ENCODE data around the gene GTF2H4. TPM values are rescaled to one million over a fixed set of nuclear protein-coding genes. Genes with fewer than 3 reads are reported as not detected.
A peak's percentile ranks its signal among the peaks of the same experiment; 100 is the strongest.

The GTF2H4 gene

GRCh38 chr6:30951907-30952469 is 44.0 kb downstream of the GTF2H4 start:
- peaks cover 80% of the 10 kb centered on the region for H3K27me3 ChIP-seq (ENCODE audit: control insufficient read depth, insufficient read depth, low read length)
- no peak overlapping the region for H3K4me2 ChIP-seq (ENCODE audit: low read length)
- no peak overlapping the region for H3K4me3 ChIP-seq (ENCODE audit: low read length)
- no peaks in the 10 kb centered on the region for H3K9me3 ChIP-seq (replicated peaks; ENCODE audit: low read length)
- H3K4me1 ChIP-seq (ENCODE audit: control insufficient read depth, insufficient read depth, low read length): peaks cover 13% of the 10 kb centered on the region
- H3K9ac ChIP-seq (ENCODE audit: low read depth, low read length): no peak overlapping the region
- no peaks in the 10 kb centered on the region for H3K36me3 ChIP-seq (ENCODE audit: insufficient read depth, low read length)

DNA sequence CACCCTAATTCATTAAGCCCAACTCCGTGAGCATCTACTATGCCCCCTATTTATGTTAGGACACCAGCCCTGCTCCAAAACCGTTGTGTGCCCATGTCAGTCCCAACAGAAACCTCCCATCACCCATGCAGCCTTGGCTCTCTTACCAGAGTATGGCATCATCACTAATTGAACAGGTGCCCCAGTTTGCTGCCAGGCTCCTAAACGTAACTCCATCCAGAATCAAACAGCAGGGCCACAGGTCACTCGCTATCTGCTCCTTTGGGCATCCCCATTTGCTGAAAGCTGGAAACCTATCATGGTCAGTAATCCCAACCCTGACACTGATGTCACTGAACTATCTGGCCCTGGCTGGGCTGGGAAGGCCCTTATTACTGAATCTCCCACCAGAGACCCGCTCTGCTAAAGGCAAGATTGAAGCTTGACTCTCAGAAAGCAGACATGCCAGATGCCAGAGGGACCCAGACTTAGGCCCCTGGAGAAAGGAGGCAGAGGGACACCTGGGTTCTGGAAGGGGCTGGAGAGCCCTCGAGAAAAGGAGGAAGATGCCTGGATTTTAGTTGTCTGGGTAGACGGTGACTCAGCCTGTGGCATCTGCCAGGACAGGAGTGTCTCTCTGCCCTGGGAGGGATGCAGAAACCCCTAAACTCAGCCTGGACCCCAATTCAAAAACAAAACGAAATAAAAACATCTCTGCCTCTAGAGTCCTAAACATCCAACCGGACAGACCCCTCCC is 46.8 kb downstream of the GTF2H4 start:
- Histone ChIP-seq H3K27me3 (ENCODE audit: control insufficient read depth, insufficient read depth, low read length) (peaks cover 67% of the 10 kb centered on the region), H3K4me3 (ENCODE audit: low read length) (peak overlapping the region; percentile 64), H3K36me3 (ENCODE audit: insufficient read depth, low read length) (no peaks in the 10 kb centered on the region), H3K9me3 (replicated peaks; ENCODE audit: low read length) (no peaks in the 10 kb centered on the region), H3K9ac (ENCODE audit: low read depth, low read length) (peak overlapping the region; percentile 77), H3K4me2 (ENCODE audit: low read length) (peak overlapping the region; percentile 91), H3K4me1 (ENCODE audit: control insufficient read depth, insufficient read depth, low read length) (peaks cover 13% of the 10 kb centered on the region)

DNA sequence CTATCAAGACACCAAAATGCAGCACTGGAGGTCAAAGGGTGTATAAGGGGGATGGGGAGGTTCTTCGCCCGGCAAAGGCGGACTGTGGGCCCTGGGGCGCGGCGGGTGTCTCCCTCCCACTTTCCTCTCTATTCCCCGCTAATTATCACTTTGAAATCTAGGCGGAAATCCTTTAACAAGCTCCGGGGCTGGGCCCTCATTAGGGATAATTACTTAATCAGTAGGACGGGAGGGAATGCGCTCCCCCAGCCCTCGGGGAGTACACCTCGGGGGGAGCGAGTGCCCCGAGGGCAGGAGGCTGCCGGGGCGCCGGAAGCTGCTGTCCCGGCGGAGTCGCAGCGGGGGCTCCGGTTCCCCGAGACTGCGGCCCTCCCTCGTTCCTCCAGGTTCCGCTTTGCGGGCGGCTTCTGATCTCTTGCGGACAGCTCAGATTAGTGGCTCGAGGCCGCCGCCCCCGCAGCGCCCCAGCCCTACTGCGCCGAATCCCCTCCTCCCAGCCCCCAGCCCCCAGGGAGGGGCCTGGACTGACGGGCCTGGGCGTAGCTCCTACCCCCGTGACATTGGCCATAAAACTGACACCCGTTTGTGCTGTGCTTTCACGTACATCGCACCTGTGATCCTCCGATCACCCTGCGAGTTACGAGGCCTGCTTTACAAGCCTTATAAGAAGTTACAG is 47.5 kb downstream of the GTF2H4 start:
- Histone ChIP-seq H3K36me3 (ENCODE audit: insufficient read depth, low read length) (no peaks in the 10 kb centered on the region), H3K9me3 (replicated peaks; ENCODE audit: low read length) (no peaks in the 10 kb centered on the region), H3K4me3 (ENCODE audit: low read length) (peak overlapping the region; percentile 64), H3K4me1 (ENCODE audit: control insufficient read depth, insufficient read depth, low read length) (peaks cover 13% of the 10 kb centered on the region), H3K27me3 (ENCODE audit: control insufficient read depth, insufficient read depth, low read length) (peaks cover 66% of the 10 kb centered on the region), H3K4me2 (ENCODE audit: low read length) (peak overlapping the region; percentile 91), H3K9ac (ENCODE audit: low read depth, low read length) (peak overlapping the region; percentile 77)

- no peak overlapping the region for H3K4me2 ChIP-seq (ENCODE audit: low read length)
- H3K9ac ChIP-seq (ENCODE audit: low read depth, low read length): no peak overlapping the region
- no peak overlapping the region for H3K4me3 ChIP-seq (ENCODE audit: low read length)
- H3K36me3 ChIP-seq (ENCODE audit: insufficient read depth, low read length): no peaks in the 10 kb centered on the region
- H3K27me3 ChIP-seq (ENCODE audit: control insufficient read depth, insufficient read depth, low read length): peaks cover 48% of the 10 kb centered on the region
- H3K9me3 ChIP-seq (replicated peaks; ENCODE audit: low read length): no peaks in the 10 kb centered on the region
- H3K4me1 ChIP-seq (ENCODE audit: control insufficient read depth, insufficient read depth, low read length): peaks cover 13% of the 10 kb centered on the region
Observed at GRCh38 chr6:30957716-30958115, 49.7 kb downstream of the GTF2H4 start.

DNA sequence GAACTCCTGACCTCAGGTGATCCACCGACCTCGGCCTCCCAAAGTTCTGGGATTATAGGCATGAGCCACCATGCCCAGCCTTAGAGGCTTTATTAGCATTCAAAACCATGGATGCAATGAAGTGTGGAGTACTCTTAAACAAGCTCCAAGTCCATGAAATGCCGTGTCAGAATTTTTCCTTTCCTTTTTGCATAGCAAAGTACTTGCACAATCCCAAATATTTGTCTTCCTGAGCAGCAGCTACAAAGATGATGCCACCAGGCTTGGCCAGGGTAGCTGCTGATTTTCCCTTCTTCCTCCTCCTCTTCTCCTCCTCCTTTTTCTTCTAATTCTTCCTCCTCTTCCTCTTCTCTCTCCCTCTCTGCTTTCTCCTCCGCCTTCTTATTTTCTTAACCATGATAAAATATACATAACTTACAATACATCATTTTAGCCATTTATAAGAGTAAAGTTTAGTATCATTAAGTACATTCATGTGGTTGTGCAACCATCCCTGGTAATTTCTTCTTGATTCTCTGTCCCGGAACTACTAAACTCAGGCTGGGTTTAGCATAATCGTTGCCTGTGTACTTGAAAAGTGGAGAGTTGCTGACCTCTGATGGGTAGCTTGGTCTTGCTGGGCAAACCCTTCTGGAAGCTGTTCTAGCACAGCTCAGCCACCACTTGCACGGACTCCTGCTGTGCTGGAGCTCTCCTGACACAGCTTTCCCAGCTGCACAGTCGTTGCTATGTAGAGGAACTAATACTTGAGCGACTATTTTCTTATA is 53.1 kb downstream of the GTF2H4 start:
- Histone ChIP-seq H3K4me3 (ENCODE audit: low read length) (no peak overlapping the region), H3K36me3 (ENCODE audit: insufficient read depth, low read length) (no peaks in the 10 kb centered on the region), H3K4me1 (ENCODE audit: control insufficient read depth, insufficient read depth, low read length) (peaks cover 7% of the 10 kb centered on the region), H3K4me2 (ENCODE audit: low read length) (no peak overlapping the region), H3K9ac (ENCODE audit: low read depth, low read length) (no peak overlapping the region), H3K9me3 (replicated peaks; ENCODE audit: low read length) (no peaks in the 10 kb centered on the region), H3K27me3 (ENCODE audit: control insufficient read depth, insufficient read depth, low read length) (peaks cover 36% of the 10 kb centered on the region)

GRCh38 chr6:30962716-30963115 is 54.7 kb downstream of the GTF2H4 start:
- H3K9ac ChIP-seq (ENCODE audit: low read depth, low read length): no peak overlapping the region
- H3K9me3 ChIP-seq (replicated peaks; ENCODE audit: low read length): no peaks in the 10 kb centered on the region
- H3K4me1 ChIP-seq (ENCODE audit: control insufficient read depth, insufficient read depth, low read length): peaks cover 7% of the 10 kb centered on the region
- H3K36me3 ChIP-seq (ENCODE audit: insufficient read depth, low read length): no peaks in the 10 kb centered on the region
- H3K4me2 ChIP-seq (ENCODE audit: low read length): no peak overlapping the region
- peaks cover 23% of the 10 kb centered on the region for H3K27me3 ChIP-seq (ENCODE audit: control insufficient read depth, insufficient read depth, low read length)
- H3K4me3 ChIP-seq (ENCODE audit: low read length): no peak overlapping the region

DNA sequence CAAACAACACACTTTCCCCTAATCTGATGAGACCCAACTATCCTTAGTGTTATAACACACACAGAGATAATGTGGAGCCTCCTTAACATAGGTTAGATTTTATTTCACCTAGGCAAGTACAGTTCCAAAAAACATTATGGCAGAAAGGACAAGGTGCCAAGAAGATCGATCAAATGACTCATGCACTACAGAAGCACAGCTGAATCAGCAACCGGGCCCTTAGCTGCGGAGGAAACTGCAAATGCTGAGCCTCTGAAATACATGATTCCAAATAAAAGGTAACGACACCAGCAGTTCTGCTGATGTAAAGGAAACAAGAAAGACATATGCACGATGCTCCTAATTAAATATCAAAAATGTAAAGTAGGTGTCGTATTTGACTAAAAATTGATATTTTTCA is 55.6 kb downstream of the GTF2H4 start:
- H3K9me3 ChIP-seq (replicated peaks; ENCODE audit: low read length): no peaks in the 10 kb centered on the region
- peaks cover 17% of the 10 kb centered on the region for H3K27me3 ChIP-seq (ENCODE audit: control insufficient read depth, insufficient read depth, low read length)
- H3K9ac ChIP-seq (ENCODE audit: low read depth, low read length): no peak overlapping the region
- H3K36me3 ChIP-seq (ENCODE audit: insufficient read depth, low read length): no peaks in the 10 kb centered on the region
- no peak overlapping the region for H3K4me2 ChIP-seq (ENCODE audit: low read length)
- peaks cover 7% of the 10 kb centered on the region for H3K4me1 ChIP-seq (ENCODE audit: control insufficient read depth, insufficient read depth, low read length)
- H3K4me3 ChIP-seq (ENCODE audit: low read length): no peak overlapping the region

Small RNA genes within 50 kb of the gene (small RNA-seq; reads per million reads assigned to genes)
- gene RF00019: not detected
